ENCODE measurements around the gene STX8. TPM values are rescaled to one million over a fixed set of nuclear protein-coding genes. Genes with fewer than 3 reads are reported as not detected.

STX8 gene
- total and polyA plus RNA-seq, 4 donors: 14.7 to 39.5 (median 28.7) TPM

- H3K27ac ChIP-seq (ENCODE audit: low read depth in 1 of 2, low read length in 2 of 2): no peak overlapping the region
- no peak overlapping the region for H3K9ac ChIP-seq (ENCODE audit: low read depth in 1 of 2, low read length in 2 of 2)
- TF ChIP-seq SP1 (IDR thresholded peaks at IDR 0.05) (no peak), ZBTB33 (IDR thresholded peaks at IDR 0.05) (no peak), HNF4G (IDR thresholded peaks at IDR 0.05) (no peak), GABPA (IDR thresholded peaks at IDR 0.05 in 1 of 2, conservative IDR thresholded peaks at IDR 0.05 in 1 of 2) (no peak), NR2F2 (IDR thresholded peaks at IDR 0.05) (no peak)
- no peak for DNase-seq (ENCODE audit: low spot score)
- H3K4me1 ChIP-seq (ENCODE audit: control insufficient read depth in 4 of 4, insufficient read depth in 4 of 4, low read length in 3 of 4): no peaks in the 10 kb centered on the region
- WGBS: 94% methylated on average over 7 of the region's 7 CpGs
- H3K27me3 ChIP-seq (ENCODE audit: control insufficient read depth in 4 of 4, insufficient read depth in 4 of 4, low read length in 3 of 4): no peaks in the 10 kb centered on the region
- no peak overlapping the region for H3K4me3 ChIP-seq (ENCODE audit: low read depth in 1 of 3, low read length in 3 of 3)
- no peaks in the 10 kb centered on the region for H3K9me3 ChIP-seq (ENCODE audit: control insufficient read depth in 4 of 4, low read length in 3 of 4)
- no peaks in the 10 kb centered on the region for H3K36me3 ChIP-seq (ENCODE audit: control insufficient read depth in 4 of 4, insufficient read depth in 3 of 4, low read depth in 1 of 4, low read length in 3 of 4)
Observed at GRCh38 chr17:9286434-9286833, 289.2 kb downstream of the STX8 start.

- Histone ChIP-seq H3K27ac (ENCODE audit: low read depth in 1 of 2, low read length in 2 of 2) (no peak overlapping the region), H3K4me3 (ENCODE audit: low read depth in 1 of 3, low read length in 3 of 3) (no peak overlapping the region)
Observed at GRCh38 chr17:9285602-9286427, 289.8 kb downstream of the STX8 start.

More at GRCh38 chr17:9285602-9286427, 289.8 kb downstream of the STX8 start:
- TF ChIP-seq HNF4A (conservative IDR thresholded peaks at IDR 0.05): no peak
- TF ChIP-seq YY1 (IDR thresholded peaks at IDR 0.05): no peak
- no peak for TF ChIP-seq HNF4G (IDR thresholded peaks at IDR 0.05)
- TF ChIP-seq REST (IDR thresholded peaks at IDR 0.05): no peak
- no peak for TF ChIP-seq JUND (IDR thresholded peaks at IDR 0.05)
- TF ChIP-seq FOXA2 (IDR thresholded peaks at IDR 0.05): no peak
- no peak for TF ChIP-seq NR2F2 (IDR thresholded peaks at IDR 0.05)
- TF ChIP-seq CTCF (IDR thresholded peaks at IDR 0.05; ENCODE audit: low read depth, low read length, missing input control): no peak
- TF ChIP-seq FOXA1 (IDR thresholded peaks at IDR 0.05): no peak
- TF ChIP-seq ATF3 (IDR thresholded peaks at IDR 0.05): no peak
- TF ChIP-seq ZBTB33 (IDR thresholded peaks at IDR 0.05): no peak
- no peak for TF ChIP-seq TAF1 (conservative IDR thresholded peaks at IDR 0.05)
- TF ChIP-seq MAX (IDR thresholded peaks at IDR 0.05): no peak
- no peak for TF ChIP-seq SP1 (IDR thresholded peaks at IDR 0.05)
- no peak for TF ChIP-seq RAD21 (IDR thresholded peaks at IDR 0.05)
- no peak for TF ChIP-seq EGR1 (IDR thresholded peaks at IDR 0.05; ENCODE audit: low read depth in 2 of 2)
- TF ChIP-seq RXRA (IDR thresholded peaks at IDR 0.05): no peak
- TF ChIP-seq GABPA (IDR thresholded peaks at IDR 0.05 in 1 of 2, conservative IDR thresholded peaks at IDR 0.05 in 1 of 2): no peak
- Histone ChIP-seq H3K9me3 (ENCODE audit: control insufficient read depth in 4 of 4, low read length in 3 of 4) (no peaks in the 10 kb centered on the region), H3K4me1 (ENCODE audit: control insufficient read depth in 4 of 4, insufficient read depth in 4 of 4, low read length in 3 of 4) (no peaks in the 10 kb centered on the region), H3K36me3 (ENCODE audit: control insufficient read depth in 4 of 4, insufficient read depth in 3 of 4, low read depth in 1 of 4, low read length in 3 of 4) (no peaks in the 10 kb centered on the region), H3K27me3 (ENCODE audit: control insufficient read depth in 4 of 4, insufficient read depth in 4 of 4, low read length in 3 of 4) (no peaks in the 10 kb centered on the region), H3K9ac (ENCODE audit: low read depth in 1 of 2, low read length in 2 of 2) (no peak overlapping the region)
- 95% methylated on average over 14 of the region's 14 CpGs for WGBS
- no peak for DNase-seq (ENCODE audit: low spot score)

Measured in liver (tissue), 9 donors.